Ectodermal cell (in vitro differentiated cells): ENCODE data around the gene LORICRIN.
"Not testable (repeated sequence)": the region's sequence is repeated elsewhere in the genome, so short reads cannot be mapped to it uniquely, and the experiment has no call there.

Experiments
- H3K27ac ChIP-seq: 2 replicates; pipeline ENCODE4 v1.7.0; 2013; ENCODE audit warnings: mild to moderate bottlenecking, low read depth, low read length; ENCODE audit not compliant: insufficient read depth, poor library complexity, severe bottlenecking
- H3K27me3 ChIP-seq: 2 replicates; pipeline ENCODE4 v1.7.0; 2013; ENCODE audit warnings: mild to moderate bottlenecking, low read length; ENCODE audit not compliant: insufficient read depth, control insufficient read depth, poor library complexity, severe bottlenecking
- H3K36me3 ChIP-seq: one replicate; pipeline ENCODE4 v1.7.0; 2013; ENCODE audit warnings: low read length; ENCODE audit not compliant: control insufficient read depth, insufficient read depth
- H3K4me1 ChIP-seq: one replicate; pipeline ENCODE4 v1.7.0; 2013; ENCODE audit warnings: low read length; ENCODE audit not compliant: control insufficient read depth, insufficient read depth
- H3K4me3 ChIP-seq: 2 replicates; pipeline ENCODE4 v1.7.0; 2013; ENCODE audit warnings: low read depth, low read length, control low read depth; ENCODE audit not compliant: insufficient read depth
- H3K9me3 ChIP-seq: 2 replicates; pipeline ENCODE4 v1.7.0; 2013; ENCODE audit warnings: mild to moderate bottlenecking, low read length, moderate library complexity; ENCODE audit not compliant: control insufficient read depth
- WGBS, 2 experiments: methylation state at CpG; one replicate each; pipeline ENCODE4 v1.1.7; 2013; ENCODE audit warnings: missing lambda C conversion rate in 2 of 2; 5-methylcytosine and 5-hydroxymethylcytosine counted together

LORICRIN gene

DNA sequence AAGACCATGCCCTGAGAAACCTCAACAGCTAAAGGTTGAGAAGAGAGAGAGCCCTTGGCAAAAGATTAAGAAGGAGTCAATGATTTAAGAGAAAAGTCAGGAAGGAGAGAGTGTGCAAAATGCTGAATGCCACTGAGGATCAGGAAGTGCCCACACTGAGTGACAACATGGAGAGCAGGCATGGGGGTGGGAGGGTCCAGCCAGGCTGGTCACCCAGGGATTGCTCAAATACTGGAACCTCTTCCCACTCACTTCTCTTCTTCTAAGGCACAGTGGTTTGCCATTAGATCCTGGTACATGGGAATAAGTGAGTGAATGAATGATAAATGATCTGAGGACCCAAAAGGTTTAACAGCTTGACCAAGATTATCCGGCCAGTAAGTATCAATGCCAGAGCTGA, 31.0 kb upstream of the LORICRIN start:
- no peaks in the 10 kb centered on the region for H3K27me3 ChIP-seq
- no peak overlapping the region for H3K4me3 ChIP-seq
- no peaks in the 10 kb centered on the region for H3K9me3 ChIP-seq
- no peak overlapping the region for H3K27ac ChIP-seq
- H3K36me3 ChIP-seq, result no peaks in the 10 kb centered on the region
- no peaks in the 10 kb centered on the region for H3K4me1 ChIP-seq
- 75 to 96% methylated on average over 1 of the region's 1 CpG for WGBS, 2 experiments

DNA sequence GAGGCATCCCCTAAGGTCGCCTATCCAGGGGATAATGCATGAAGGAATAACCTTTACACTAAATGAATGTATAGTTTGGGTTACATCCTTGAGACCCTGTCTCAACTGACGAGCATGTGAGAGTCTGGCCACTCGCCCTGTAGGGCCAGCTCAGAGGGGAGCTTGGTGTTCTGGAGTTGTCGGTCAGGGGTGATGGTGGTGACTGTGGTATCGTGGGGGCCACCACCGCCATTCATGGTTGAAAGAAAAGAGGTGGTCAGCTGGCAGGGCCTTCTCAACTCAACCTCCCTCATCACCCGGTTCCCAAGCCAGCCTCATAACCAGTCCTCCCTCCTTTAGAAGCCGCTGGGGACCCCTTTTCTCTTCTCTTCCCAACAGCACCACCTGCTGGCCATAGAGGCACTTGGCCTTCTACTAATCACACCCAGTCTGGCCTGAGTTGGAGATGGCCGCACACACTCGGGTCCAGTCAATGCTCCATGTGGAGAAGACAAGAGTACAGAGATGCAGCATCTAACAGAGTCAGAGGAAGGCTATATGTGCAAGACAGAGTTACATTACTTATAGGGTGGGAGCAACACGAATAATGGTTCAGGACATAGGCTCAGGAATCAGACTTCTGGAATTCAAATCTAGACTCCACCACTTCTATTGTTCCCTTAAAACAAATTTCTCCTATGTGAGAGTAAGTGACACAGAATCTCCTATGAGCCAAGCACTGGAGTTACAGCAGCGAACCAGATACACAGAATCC, 30.2 kb upstream of the LORICRIN start:
- H3K4me1 ChIP-seq, H3K36me3 ChIP-seq, H3K9me3 ChIP-seq, H3K4me3 ChIP-seq, H3K27me3 ChIP-seq, H3K27ac ChIP-seq: not testable (repeated sequence)
- 59 to 65% methylated on average over 10 to 11 of the region's 12 CpGs for WGBS, 2 experiments

DNA sequence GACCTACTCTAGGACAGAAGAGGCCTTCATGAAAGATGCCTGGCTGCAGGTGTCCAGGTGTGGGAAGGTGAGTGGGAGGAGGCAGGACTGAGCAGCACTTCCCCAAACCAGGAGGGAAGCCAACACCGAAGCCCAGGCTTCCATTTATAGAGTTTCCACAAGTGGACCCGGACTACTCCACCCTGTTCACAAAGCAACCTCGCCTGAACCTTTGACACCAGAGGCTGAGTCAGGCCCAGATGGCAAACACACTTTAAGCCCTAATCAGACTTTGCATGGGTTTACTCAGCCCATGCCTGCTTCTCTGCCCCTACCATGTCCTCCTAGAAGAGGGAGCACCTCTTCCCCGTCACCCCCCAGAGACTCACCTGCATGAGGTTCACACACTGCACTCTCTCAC, 28.1 kb upstream of the LORICRIN start:
- no peak overlapping the region for H3K4me3 ChIP-seq
- no peaks in the 10 kb centered on the region for H3K4me1 ChIP-seq
- H3K9me3 ChIP-seq, result no peaks in the 10 kb centered on the region
- H3K27me3 ChIP-seq, result no peaks in the 10 kb centered on the region
- whole genome bisulfite sequencing, 2 experiments, result 85% methylated on average over 4 of the region's 4 CpGs
- H3K36me3 ChIP-seq, result no peaks in the 10 kb centered on the region
- no peak overlapping the region for H3K27ac ChIP-seq

DNA sequence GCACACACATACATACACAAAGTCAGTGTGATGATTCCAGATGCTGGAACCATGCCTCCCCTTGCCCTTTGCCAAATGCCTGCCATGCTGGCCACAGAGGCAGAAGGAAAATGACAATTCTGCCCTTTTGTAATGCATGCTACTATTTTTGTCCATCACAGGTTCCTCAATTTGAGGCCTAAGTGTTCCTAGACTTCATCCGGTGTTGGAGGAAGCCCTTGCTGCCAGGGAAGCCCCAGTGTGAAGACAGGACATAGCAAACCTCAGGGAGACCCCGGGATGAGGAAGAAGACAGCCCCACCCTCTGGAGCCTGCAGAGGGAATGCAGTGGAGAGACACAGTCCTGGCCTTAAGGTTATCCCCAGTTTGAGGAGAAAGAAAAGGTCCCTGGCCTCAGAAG, 27.7 kb upstream of the LORICRIN start:
- 76 to 86% methylated on average over 2 of the region's 2 CpGs for WGBS, 2 experiments
- no peaks in the 10 kb centered on the region for H3K9me3 ChIP-seq
- no peaks in the 10 kb centered on the region for H3K4me1 ChIP-seq
- no peaks in the 10 kb centered on the region for H3K27me3 ChIP-seq
- no peaks in the 10 kb centered on the region for H3K36me3 ChIP-seq
- H3K4me3 ChIP-seq, result no peak overlapping the region
- H3K27ac ChIP-seq, result no peak overlapping the region

DNA sequence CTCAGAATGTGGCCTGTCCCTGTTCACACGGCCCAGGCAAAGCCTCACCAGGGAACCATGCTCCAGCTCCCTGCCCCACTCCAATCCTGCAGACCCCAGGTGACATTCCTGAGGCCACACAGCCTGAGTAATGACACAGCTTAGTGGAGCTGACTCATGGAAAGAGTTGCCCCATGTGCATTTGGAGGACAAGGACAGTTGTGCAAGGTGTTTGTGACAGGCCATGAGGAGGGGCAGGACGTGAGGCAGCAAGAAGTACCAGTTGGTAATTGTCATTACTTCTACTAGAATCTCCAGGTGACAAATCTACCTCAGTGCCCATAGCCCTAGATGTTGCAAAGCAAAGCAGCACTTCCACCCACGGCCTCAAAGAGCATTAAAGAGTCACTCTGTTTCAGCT, 26.9 kb upstream of the LORICRIN start:
- H3K27ac ChIP-seq, result no peak overlapping the region
- no peaks in the 10 kb centered on the region for H3K4me1 ChIP-seq
- no peak overlapping the region for H3K4me3 ChIP-seq
- H3K27me3 ChIP-seq, result no peaks in the 10 kb centered on the region
- H3K9me3 ChIP-seq, result no peaks in the 10 kb centered on the region
- 78% methylated on average over 3 of the region's 3 CpGs for WGBS, 2 experiments
- H3K36me3 ChIP-seq, result no peaks in the 10 kb centered on the region

DNA sequence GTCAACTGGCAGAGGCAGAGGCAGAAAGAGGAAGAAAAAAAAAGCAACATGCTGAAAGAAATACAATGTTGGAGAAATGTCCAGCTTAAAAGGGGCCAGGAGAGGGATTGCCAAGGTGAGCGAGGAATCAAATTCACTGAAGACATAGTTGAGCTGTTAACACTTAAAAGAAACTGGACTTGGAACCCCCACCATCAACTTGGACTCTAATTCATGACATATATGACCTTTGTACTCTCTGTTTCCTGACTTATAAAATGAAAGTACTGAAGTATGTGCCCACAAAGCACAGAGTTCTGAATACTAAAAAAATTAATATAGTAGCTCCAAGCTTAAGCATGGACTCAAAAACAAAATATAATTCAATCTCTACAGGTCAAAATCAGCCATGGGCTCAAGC, 26.0 kb upstream of the LORICRIN start:
- Histone ChIP-seq H3K4me3 (no peak overlapping the region), H3K9me3 (no peaks in the 10 kb centered on the region), H3K27me3 (no peaks in the 10 kb centered on the region), H3K4me1 (no peaks in the 10 kb centered on the region), H3K36me3 (no peaks in the 10 kb centered on the region), H3K27ac (no peak overlapping the region)
- 70 to 95% methylated on average over 1 of the region's 1 CpG for WGBS, 2 experiments

DNA sequence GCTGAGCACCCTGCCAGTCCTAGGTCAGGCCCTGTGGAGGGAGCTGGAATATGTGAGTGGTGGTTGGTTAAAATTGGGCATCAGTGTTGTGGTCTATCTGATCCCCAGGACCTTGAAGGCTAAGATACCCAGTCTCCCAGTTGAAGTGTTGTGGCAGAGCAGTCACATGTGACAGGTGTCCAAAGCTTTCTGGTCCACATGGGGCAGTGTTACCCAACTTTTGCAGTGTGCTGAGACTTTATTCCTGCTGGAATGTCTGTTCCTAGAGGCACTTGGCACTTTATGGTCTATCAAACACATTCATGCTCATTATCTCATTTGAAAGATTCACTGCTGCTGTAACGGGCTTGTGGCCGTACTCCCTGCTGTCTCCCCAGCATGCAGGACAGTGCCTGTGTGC, 21.0 kb upstream of the LORICRIN start:
- H3K4me1 ChIP-seq, result no peaks in the 10 kb centered on the region
- H3K4me3 ChIP-seq, result no peak overlapping the region
- H3K27me3 ChIP-seq, result no peaks in the 10 kb centered on the region
- WGBS, 2 experiments, result 77 to 86% methylated on average over 2 of the region's 2 CpGs
- no peaks in the 10 kb centered on the region for H3K36me3 ChIP-seq
- no peaks in the 10 kb centered on the region for H3K9me3 ChIP-seq
- H3K27ac ChIP-seq, result no peak overlapping the region

DNA sequence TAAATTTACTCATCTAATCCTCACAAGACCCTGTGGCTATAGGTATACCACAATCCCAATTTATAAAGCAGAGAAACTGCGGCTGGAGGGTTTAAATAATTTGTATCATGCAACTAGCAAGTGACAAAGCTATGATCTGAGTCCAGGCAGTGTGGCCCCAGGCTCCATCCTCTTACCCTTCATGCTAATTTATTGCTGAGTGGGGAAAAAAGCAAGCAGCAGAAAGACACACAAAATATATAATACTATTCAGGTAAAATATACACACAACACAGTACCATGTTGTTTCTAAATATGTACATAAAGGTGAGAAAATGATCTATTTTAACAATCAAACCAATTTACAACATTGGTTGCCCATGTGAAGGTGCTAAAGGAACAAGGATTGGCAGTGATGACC, 17.3 kb upstream of the LORICRIN start:
- Histone ChIP-seq H3K36me3 (no peaks in the 10 kb centered on the region), H3K9me3 (no peaks in the 10 kb centered on the region), H3K27me3 (no peaks in the 10 kb centered on the region), H3K4me1 (no peaks in the 10 kb centered on the region), H3K27ac (no peak overlapping the region), H3K4me3 (no peak overlapping the region)
- WGBS, 2 experiments, result 100% methylated on average over 1 of the region's 1 CpG

DNA sequence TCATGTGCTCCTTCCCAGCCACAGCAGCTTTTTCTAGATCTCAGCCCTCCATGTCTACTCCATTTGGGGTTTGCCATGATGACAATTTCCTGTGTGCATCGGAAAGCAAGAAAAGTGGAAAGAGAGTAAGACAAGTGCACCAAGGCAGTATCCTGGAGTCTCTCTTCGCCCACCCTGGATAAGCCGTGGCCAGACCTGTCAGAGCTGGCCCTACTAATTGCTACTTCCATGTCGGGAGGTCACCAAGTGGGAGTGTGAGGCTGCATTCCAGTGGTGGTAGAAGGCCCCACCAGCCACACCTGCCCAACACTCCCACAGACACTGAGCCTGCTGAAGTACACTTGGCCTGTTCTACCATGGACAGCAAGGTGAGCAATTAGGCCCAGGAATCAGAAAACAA, 14.0 kb upstream of the LORICRIN start:
- H3K4me1 ChIP-seq, result no peaks in the 10 kb centered on the region
- H3K27ac ChIP-seq, result no peak overlapping the region
- no peaks in the 10 kb centered on the region for H3K27me3 ChIP-seq
- no peaks in the 10 kb centered on the region for H3K9me3 ChIP-seq
- H3K36me3 ChIP-seq, result no peaks in the 10 kb centered on the region
- 86 to 93% methylated on average over 4 of the region's 4 CpGs for WGBS, 2 experiments
- no peak overlapping the region for H3K4me3 ChIP-seq

DNA sequence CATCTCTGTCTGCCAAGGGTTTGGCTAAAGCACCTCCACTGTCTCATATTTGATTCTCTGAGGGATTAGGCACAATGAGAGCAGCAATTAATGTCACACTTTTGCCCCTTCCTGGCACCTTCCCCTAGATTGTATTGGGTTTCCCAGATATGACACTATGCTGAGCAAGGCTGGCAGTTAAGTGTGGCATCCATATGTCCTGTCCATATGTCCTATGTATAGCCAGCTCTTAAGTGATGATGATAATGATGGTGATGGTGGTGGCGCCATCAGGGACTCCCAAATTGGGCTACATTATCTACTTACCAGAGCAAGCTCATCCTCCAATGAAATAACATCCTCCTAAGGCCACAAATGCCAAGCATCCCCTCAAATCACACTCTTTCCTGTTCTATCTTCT, 13.5 kb upstream of the LORICRIN start:
- no peaks in the 10 kb centered on the region for H3K4me1 ChIP-seq
- no peak overlapping the region for H3K4me3 ChIP-seq
- no peaks in the 10 kb centered on the region for H3K9me3 ChIP-seq
- no peak overlapping the region for H3K27ac ChIP-seq
- 57 to 90% methylated on average over 1 of the region's 1 CpG for WGBS, 2 experiments
- H3K27me3 ChIP-seq, result no peaks in the 10 kb centered on the region
- no peaks in the 10 kb centered on the region for H3K36me3 ChIP-seq

DNA sequence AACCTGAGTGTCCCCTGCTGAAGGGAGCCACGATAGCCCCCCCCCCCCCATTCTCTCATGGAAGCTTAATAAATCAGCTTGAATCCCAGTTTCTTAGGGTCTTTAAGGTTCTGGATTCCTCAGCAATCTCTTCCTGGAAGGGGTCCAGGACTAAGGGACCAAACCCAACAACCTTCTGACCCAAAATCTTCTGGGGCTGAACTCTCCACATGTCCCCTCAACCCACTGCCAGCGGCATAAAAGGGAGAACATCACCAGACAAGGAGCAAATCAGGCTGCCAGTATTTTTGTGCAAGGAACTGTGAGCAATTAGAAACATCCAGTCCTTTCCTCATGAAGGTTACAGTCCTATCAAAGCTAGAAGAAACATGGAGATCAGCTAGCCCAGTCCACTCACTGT, 12.7 kb upstream of the LORICRIN start:
- 76 to 87% methylated on average over 2 of the region's 2 CpGs for WGBS, 2 experiments
- no peaks in the 10 kb centered on the region for H3K27me3 ChIP-seq

More for the DNA sequence above, 12.7 kb upstream of the LORICRIN start:
- Histone ChIP-seq H3K4me1 (no peaks in the 10 kb centered on the region), H3K36me3 (no peaks in the 10 kb centered on the region), H3K4me3 (no peak overlapping the region), H3K27ac (no peak overlapping the region), H3K9me3 (no peaks in the 10 kb centered on the region)
